ENCODE data around the gene FLAD1.
A peak's percentile ranks its signal among the peaks of the same experiment; 100 is the strongest.

The FLAD1 gene

GRCh38 chr1:155008015-155008941, 25.1 kb downstream of the FLAD1 start:
- peak overlapping the region; percentile 20 for H3K27ac ChIP-seq (ENCODE audit: low read depth, low read length)
- no peaks in the 10 kb centered on the region for H3K27me3 ChIP-seq (ENCODE audit: control insufficient read depth, insufficient read depth, low read length)
- H3K9me3 ChIP-seq (ENCODE audit: control insufficient read depth, insufficient read depth, low read length): no peaks in the 10 kb centered on the region
- peak overlapping the region; percentile 39; the same call in 1 of the 2 replicates for H3K4me3 ChIP-seq (ENCODE audit: low read depth, low read length)
- peaks cover 5% of the 10 kb centered on the region; the same call in 1 of the 2 replicates for H3K36me3 ChIP-seq (ENCODE audit: control insufficient read depth, insufficient read depth, low read length)
- peaks cover 30% of the 10 kb centered on the region for H3K4me1 ChIP-seq (ENCODE audit: control insufficient read depth, insufficient read depth, low read length)
- H3K9ac ChIP-seq (ENCODE audit: low read depth, low read length): no peak overlapping the region

DNA sequence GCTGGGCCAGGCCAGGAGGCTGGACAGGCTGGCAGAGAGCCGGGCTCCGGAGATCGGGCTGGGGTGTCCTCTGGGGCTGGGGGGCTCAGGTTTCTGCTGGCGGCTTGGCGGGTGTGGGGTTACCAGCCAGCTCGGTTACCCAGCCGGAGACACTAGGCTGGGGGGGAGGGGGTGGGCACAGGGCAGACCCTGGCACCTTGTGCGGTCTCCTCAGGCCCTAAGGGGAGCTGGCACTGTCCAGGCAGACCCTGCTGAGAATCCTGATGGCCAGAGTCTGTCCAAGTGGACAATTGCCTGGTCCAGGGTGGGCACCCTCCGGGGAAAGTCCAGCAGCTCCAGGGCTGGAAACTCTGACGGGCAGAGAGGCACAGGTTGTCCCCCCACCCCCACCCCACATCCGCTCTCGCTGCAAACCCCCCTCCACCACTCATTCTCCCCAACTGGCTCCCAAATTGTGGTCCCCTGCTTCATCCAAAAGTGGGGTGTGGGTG, 26.1 kb downstream of the FLAD1 start:
- peaks cover 31% of the 10 kb centered on the region for H3K4me1 ChIP-seq (ENCODE audit: control insufficient read depth, insufficient read depth, low read length)
- no peak overlapping the region for H3K4me3 ChIP-seq (ENCODE audit: low read depth, low read length)
- H3K9ac ChIP-seq (ENCODE audit: low read depth, low read length): no peak overlapping the region
- H3K27ac ChIP-seq (ENCODE audit: low read depth, low read length): no peak overlapping the region
- H3K9me3 ChIP-seq (ENCODE audit: control insufficient read depth, insufficient read depth, low read length): no peaks in the 10 kb centered on the region
- H3K27me3 ChIP-seq (ENCODE audit: control insufficient read depth, insufficient read depth, low read length): no peaks in the 10 kb centered on the region
- peaks cover 12% of the 10 kb centered on the region for H3K36me3 ChIP-seq (ENCODE audit: control insufficient read depth, insufficient read depth, low read length)

GRCh38 chr1:155009742-155010141, 26.6 kb downstream of the FLAD1 start:
- Histone ChIP-seq H3K9ac (ENCODE audit: low read depth, low read length) (no peak overlapping the region), H3K27ac (ENCODE audit: low read depth, low read length) (no peak overlapping the region), H3K4me1 (ENCODE audit: control insufficient read depth, insufficient read depth, low read length) (peaks cover 26% of the 10 kb centered on the region), H3K9me3 (ENCODE audit: control insufficient read depth, insufficient read depth, low read length) (no peaks in the 10 kb centered on the region), H3K36me3 (ENCODE audit: control insufficient read depth, insufficient read depth, low read length) (peaks cover 17% of the 10 kb centered on the region), H3K27me3 (ENCODE audit: control insufficient read depth, insufficient read depth, low read length) (no peaks in the 10 kb centered on the region), H3K4me3 (ENCODE audit: low read depth, low read length) (no peak overlapping the region)

DNA sequence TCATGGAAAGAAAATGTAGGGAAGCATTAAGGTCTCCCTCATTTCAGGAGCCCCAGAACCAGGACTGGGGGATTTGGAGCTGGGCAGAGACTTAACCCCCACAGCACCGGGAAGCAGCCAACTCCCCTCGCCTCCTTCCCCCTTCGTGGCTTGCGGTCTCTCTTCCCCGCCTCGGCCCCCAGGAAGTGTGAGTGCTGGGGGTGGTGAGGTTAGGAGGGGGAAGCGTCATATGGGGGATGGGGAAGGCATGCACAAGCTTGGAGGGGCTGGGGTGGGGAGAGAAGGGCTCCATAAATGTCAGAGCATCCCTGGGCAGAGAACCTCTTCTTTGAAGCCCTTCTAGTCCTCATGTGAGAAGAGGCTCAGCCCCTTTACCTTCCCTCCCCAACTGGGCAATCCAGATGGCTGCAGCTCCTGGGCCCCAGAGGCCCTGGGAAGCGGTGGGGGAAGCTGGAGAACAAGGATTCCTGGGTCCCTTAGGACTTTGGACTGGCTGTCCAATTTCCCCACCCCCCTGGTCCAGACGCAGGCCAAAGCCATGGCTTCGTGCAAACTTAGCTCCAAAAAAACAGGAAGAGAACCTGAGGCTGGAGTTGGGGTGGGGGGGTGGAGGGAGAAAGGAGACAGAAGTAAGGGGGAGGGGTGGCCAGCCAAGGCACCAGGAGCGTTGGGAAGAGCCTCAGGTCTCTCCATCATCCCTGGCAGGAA, 27.2 kb downstream of the FLAD1 start:
- H3K27ac ChIP-seq (ENCODE audit: low read depth, low read length): no peak overlapping the region
- no peak overlapping the region for H3K4me3 ChIP-seq (ENCODE audit: low read depth, low read length)
- peaks cover 21% of the 10 kb centered on the region for H3K4me1 ChIP-seq (ENCODE audit: control insufficient read depth, insufficient read depth, low read length)
- H3K9ac ChIP-seq (ENCODE audit: low read depth, low read length): no peak overlapping the region
- H3K27me3 ChIP-seq (ENCODE audit: control insufficient read depth, insufficient read depth, low read length): no peaks in the 10 kb centered on the region
- H3K36me3 ChIP-seq (ENCODE audit: control insufficient read depth, insufficient read depth, low read length): peaks cover 23% of the 10 kb centered on the region
- H3K9me3 ChIP-seq (ENCODE audit: control insufficient read depth, insufficient read depth, low read length): no peaks in the 10 kb centered on the region

DNA sequence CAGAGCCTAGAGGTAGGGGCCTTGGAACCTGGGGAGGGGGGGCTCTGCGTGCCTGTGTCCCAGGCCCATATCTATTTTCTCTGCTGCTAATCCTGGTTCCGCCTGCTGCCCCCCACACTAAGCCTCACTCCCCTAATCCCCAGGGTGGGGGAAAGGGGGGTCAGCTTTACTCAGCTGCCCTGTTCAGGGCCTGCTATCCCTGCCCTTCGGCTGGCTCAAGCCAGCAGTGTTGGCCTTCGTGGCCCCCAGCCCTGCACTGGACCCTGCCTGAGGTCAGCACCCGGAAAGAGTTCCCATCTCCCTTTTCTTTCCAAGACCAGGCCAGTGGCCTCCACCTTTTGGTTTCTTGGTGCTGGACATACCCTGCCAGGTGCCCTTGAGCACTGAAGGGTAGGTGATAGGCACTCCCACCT, 27.9 kb downstream of the FLAD1 start:
- Histone ChIP-seq H3K27ac (ENCODE audit: low read depth, low read length) (no peak overlapping the region), H3K4me3 (ENCODE audit: low read depth, low read length) (no peak overlapping the region), H3K36me3 (ENCODE audit: control insufficient read depth, insufficient read depth, low read length) (peaks cover 29% of the 10 kb centered on the region), H3K9ac (ENCODE audit: low read depth, low read length) (no peak overlapping the region), H3K27me3 (ENCODE audit: control insufficient read depth, insufficient read depth, low read length) (no peaks in the 10 kb centered on the region), H3K9me3 (ENCODE audit: control insufficient read depth, insufficient read depth, low read length) (no peaks in the 10 kb centered on the region), H3K4me1 (ENCODE audit: control insufficient read depth, insufficient read depth, low read length) (peaks cover 19% of the 10 kb centered on the region)

DNA sequence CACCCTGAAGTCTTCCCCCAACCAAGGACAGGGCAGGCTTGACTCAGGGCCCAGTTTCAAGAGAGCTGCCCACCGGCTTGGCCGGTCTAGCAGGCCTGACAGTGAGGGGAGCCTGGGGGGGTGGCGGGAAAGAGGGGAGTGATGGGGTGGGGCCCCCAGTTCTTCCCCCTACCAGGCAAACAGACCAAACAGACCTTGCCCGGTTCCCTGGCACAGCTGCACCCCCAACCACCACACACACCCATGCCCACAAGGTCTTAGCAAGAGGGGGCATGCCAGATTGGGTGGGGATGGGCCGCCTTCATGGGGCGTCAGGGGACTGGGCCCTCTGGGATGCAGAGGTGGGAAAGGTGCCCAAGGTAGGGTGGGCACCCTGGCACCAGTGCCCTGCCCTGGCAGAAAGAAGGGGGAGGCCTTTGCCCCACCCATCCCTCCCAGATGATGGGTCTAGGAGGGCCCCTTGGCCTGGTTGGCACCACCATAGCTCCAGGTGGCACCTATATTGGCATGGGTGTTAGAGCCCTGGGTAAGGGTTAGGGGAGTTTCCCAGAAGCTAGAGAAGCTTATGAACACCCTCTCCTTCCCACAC, 28.4 kb downstream of the FLAD1 start:
- no peak overlapping the region for H3K9ac ChIP-seq (ENCODE audit: low read depth, low read length)
- H3K9me3 ChIP-seq (ENCODE audit: control insufficient read depth, insufficient read depth, low read length): no peaks in the 10 kb centered on the region
- peaks cover 21% of the 10 kb centered on the region for H3K4me1 ChIP-seq (ENCODE audit: control insufficient read depth, insufficient read depth, low read length)
- H3K27ac ChIP-seq (ENCODE audit: low read depth, low read length): no peak overlapping the region
- no peak overlapping the region for H3K4me3 ChIP-seq (ENCODE audit: low read depth, low read length)
- no peaks in the 10 kb centered on the region for H3K27me3 ChIP-seq (ENCODE audit: control insufficient read depth, insufficient read depth, low read length)
- peaks cover 34% of the 10 kb centered on the region for H3K36me3 ChIP-seq (ENCODE audit: control insufficient read depth, insufficient read depth, low read length)

- H3K27me3 ChIP-seq (ENCODE audit: control insufficient read depth, insufficient read depth, low read length): no peaks in the 10 kb centered on the region
- peaks cover 26% of the 10 kb centered on the region for H3K4me1 ChIP-seq (ENCODE audit: control insufficient read depth, insufficient read depth, low read length)
- no peak overlapping the region for H3K9ac ChIP-seq (ENCODE audit: low read depth, low read length)
- H3K4me3 ChIP-seq (ENCODE audit: low read depth, low read length): no peak overlapping the region
- peaks cover 38% of the 10 kb centered on the region for H3K36me3 ChIP-seq (ENCODE audit: control insufficient read depth, insufficient read depth, low read length)
- no peaks in the 10 kb centered on the region for H3K9me3 ChIP-seq (ENCODE audit: control insufficient read depth, insufficient read depth, low read length)
- H3K27ac ChIP-seq (ENCODE audit: low read depth, low read length): no peak overlapping the region
Observed at GRCh38 chr1:155012026-155012546, 28.9 kb downstream of the FLAD1 start.

DNA sequence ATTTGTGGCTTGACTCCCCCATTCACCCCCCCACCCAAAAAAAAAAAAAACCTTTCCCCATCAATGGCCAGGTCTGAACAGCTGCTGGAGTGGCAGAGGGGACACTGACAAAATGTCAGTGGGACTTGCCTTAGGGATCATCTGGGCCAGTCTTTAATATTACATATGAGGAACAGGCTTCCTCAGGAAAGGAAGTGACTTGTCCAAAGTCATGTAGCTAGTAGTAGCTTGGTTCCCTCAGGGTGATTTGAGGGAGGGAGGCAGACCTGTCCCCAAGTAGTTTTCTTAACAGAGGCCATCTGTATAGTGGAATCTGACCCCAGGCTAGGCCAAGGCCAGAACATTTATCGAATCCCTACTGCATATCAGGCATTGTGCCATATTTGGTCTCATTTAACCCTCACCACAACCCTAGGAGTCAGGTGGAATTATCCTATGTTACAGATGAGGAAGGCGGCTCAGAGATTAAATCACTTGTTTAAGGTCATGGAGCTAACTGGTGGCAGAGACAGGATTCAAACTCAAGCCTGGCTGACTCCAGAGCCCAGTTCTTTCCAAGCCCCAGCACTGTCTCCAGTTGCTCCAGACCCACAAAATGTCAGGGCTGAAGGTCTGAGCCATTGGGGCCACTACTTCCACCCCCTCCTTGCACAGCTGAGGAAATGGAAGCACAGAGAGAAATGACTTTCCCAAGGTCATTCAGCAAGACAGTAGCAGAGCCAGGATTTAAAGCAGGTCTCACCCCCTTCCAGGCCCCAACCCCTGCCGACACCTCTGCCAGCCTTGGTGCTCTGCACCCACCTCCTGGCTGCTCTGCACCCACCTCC, 29.8 kb downstream of the FLAD1 start:
- H3K27ac ChIP-seq (ENCODE audit: low read depth, low read length): no peak overlapping the region
- H3K36me3 ChIP-seq (ENCODE audit: control insufficient read depth, insufficient read depth, low read length): peaks cover 38% of the 10 kb centered on the region
- H3K4me3 ChIP-seq (ENCODE audit: low read depth, low read length): no peak overlapping the region
- H3K9me3 ChIP-seq (ENCODE audit: control insufficient read depth, insufficient read depth, low read length): no peaks in the 10 kb centered on the region
- peaks cover 31% of the 10 kb centered on the region for H3K4me1 ChIP-seq (ENCODE audit: control insufficient read depth, insufficient read depth, low read length)
- H3K27me3 ChIP-seq (ENCODE audit: control insufficient read depth, insufficient read depth, low read length): no peaks in the 10 kb centered on the region
- H3K9ac ChIP-seq (ENCODE audit: low read depth, low read length): no peak overlapping the region

- no peak overlapping the region for H3K27ac ChIP-seq (ENCODE audit: low read depth, low read length)
Observed at GRCh38 chr1:155013632-155014031, 30.5 kb downstream of the FLAD1 start.

More at GRCh38 chr1:155013632-155014031, 30.5 kb downstream of the FLAD1 start:
- H3K27me3 ChIP-seq (ENCODE audit: control insufficient read depth, insufficient read depth, low read length): no peaks in the 10 kb centered on the region
- no peak overlapping the region for H3K9ac ChIP-seq (ENCODE audit: low read depth, low read length)
- H3K4me3 ChIP-seq (ENCODE audit: low read depth, low read length): no peak overlapping the region
- peaks cover 32% of the 10 kb centered on the region for H3K4me1 ChIP-seq (ENCODE audit: control insufficient read depth, insufficient read depth, low read length)
- H3K36me3 ChIP-seq (ENCODE audit: control insufficient read depth, insufficient read depth, low read length): peaks cover 38% of the 10 kb centered on the region
- no peaks in the 10 kb centered on the region for H3K9me3 ChIP-seq (ENCODE audit: control insufficient read depth, insufficient read depth, low read length)

Measured in HUES48 (cell line).